NCI-H146 (cell line): ENCODE data around the gene RPS6KA3.
A peak's percentile ranks its signal among the peaks of the same experiment; 100 is the strongest.
"Not testable (repeated sequence)": the region's sequence is repeated elsewhere in the genome, so short reads cannot be mapped to it uniquely, and the experiment has no call there.

Experiments used
- DNase-seq: peaks from one replicate; lab custom pipeline; 2025; lab: John Stamatoyannopoulos, UW

RPS6KA3 gene

GRCh38 chrX:20143111-20143510 lies 123.6 kb downstream of the RPS6KA3 start:
- DNase-seq, result no peak

DNA sequence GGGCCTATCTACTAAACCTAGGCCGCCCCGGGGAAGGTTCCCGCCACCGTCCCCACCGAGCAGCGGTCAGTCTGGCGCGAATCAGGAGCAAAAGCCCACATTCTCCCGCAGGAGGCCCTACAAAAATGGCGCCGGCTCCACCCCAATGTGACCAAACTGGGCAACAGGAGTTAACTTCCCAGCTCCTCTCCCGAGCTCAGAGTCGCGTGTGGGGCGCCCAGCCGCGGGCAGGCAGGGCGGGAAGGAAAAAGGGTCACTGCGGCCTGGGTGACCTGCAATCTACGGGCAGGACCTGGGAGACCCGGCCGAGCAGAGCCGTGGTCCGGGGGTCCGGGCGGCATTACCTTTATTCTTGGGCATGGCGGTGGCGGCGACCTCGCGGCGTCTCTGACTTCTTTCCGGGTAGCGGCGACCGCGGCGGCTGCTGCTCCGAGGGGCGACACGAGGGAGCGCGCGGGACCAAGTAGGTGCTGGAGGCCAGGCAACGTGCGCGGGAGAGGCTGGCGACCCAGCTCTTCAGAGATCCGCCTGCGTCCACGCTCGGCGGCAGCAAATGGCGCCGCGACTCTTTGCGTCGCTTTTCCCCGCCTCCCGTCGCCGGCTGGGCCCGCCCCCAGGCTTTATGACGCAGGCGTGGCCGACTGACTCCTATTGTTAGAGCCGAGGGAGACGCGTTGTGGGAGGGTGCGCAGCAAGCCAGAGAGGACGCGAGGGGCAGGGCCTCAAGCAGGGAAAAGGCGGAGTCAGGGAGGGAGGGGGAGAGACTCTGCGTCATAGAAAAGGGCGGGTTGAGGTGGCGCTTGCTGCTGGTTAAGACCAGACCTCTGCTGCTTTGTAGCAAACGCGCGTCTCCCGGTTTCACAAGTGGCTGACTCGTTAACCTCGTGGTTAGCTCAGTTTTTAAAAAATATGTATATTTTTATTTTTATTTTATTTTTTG lies 125.2 kb downstream of the RPS6KA3 start, which contains the start of gene EIF1AX:
EIF1AX (minus strand) TSS at position 558 of the 940 bp plus-strand sequence; CDS start at position 360, 198 bp downstream.
- DNase-seq, result peak; percentile 98

GRCh38 chrX:20140420-20140819 lies 126.3 kb downstream of the RPS6KA3 start:
- DNase-seq, result no peak

- DNase-seq, result no peak
Measured at GRCh38 chrX:20139966-20140365, 126.7 kb downstream of the RPS6KA3 start.

- no peak for DNase-seq
Measured at GRCh38 chrX:20135944-20136343, 130.8 kb downstream of the RPS6KA3 start.

- DNase-seq, result no peak
Measured at GRCh38 chrX:20132666-20133065, 134.0 kb downstream of the RPS6KA3 start.

DNA sequence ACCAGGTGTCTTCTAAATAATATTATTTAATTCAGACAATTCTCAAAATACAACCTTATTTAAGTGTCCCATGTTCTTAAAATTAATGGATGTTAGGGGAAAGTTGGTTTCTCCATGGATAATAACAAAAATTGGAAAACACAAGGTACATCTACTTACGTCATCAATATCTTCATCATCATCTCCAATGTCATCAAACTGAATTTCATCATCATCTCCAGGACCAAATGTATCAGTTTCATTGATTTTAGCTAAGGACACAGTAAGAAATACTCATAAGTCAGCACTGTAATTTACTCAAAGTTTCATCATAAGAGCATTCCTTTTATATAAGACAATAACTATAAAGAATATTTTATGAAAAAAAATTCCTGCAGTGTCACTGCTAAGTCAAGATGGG lies 136.4 kb downstream of the RPS6KA3 start:
- no peak for DNase-seq

- DNase-seq, result no peak
Measured at GRCh38 chrX:20129547-20129946, 137.2 kb downstream of the RPS6KA3 start.

DNA sequence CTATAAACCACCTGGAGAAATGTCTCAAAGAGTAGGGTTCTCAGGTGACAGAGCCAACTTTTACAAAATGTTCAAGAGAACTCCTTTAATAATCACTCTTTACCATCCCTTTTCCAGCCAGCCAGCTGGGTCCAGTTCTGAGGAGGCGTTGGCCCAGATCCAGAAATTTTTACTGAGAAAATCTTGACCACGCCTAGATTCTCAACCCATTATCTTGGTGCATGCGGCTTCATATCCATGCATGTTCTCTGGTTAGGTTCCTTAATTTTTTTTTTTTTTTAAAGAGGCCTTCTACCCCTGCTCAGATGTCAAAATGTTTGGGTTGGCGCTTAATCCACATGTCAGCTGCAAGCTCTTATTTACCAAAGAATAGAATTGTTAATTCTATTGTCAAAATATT lies 138.0 kb downstream of the RPS6KA3 start:
- DNase-seq, result no peak

GRCh38 chrX:20127440-20127839 lies 139.3 kb downstream of the RPS6KA3 start:
- DNase-seq, result not testable (repeated sequence)

DNA sequence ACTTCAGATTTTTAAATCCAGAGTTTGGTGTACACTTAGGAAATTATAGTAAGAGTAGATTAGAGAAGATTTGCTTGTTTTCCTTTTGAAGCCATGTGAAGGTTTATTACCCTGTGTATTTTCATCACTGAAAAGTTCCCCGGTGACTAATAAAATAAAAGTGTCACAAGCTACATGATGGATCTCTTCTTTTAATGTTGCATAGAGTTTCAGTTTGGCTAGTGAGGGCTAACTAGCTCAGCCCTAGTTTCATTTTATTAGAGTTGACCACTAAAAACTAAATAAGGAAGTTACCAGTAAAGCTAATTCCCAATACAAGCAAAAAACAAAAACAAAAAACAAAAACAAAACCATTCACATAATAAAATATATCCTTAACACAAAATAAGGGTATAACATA lies 139.9 kb downstream of the RPS6KA3 start:
- DNase-seq, result not testable (repeated sequence)

DNA sequence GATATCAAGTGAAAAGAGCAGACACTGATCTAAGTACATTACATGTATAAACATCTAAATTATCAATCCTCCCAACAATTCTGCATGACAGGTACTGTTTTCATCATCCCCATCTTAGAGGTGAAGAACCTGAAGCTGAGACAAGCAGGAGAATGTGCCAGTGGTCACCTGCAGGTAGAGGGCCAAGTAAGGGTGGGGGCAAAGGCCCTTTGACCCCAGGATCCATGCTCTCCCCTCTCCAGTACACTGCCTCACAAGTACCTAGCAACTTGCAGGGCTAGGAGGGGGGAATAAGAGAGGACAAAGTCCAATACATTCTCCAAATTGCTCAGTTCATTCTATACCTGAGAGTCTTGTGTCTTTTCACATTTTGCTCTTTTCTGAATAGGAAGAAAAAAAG lies 141.7 kb downstream of the RPS6KA3 start:
- no peak for DNase-seq

DNA sequence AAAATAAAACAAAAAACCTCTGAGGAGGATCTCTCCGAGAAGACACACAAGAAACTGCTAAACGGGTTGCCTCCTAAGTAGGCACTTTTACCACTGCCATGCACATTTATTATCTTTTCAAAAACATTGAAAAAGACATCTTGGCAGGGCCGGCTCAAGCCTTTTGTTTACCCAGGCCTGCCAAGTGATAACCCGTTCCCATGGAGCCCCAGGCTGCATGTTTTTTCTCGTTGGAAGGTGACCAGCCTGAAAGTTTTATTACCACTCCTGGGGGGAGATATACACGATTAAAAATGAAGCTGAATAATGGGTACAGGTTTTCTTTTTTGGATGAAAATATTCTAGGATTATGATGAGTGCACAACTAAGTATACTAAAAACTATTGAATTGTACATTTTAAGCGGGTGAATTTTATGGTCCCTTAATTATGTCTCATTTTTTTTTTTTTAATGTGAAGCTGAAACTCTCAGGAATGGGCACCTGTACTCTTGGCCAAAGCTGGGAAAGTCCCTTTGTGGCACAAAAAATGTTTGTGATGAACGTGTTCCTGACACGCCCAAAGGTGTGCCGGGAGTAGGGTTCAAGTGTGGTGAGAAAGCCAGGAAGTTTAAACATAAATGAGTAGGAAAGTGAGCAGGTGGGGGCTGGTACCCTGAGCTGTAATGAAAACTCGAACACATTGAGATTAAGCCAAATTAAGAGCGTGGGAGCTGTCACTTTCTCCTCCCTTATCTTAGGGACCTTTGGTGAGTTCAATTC lies 148.5 kb downstream of the RPS6KA3 start:
- DNase-seq, result peak; percentile 40

- DNase-seq, result peak; percentile 41
Measured at GRCh38 chrX:20116577-20117240, 150.0 kb downstream of the RPS6KA3 start, which contains the start of gene MAP7D2. Gene MAP7D2 (minus strand): TSS chrX:20116907. CDS start chrX:20116879, 28 bp downstream.

DNA sequence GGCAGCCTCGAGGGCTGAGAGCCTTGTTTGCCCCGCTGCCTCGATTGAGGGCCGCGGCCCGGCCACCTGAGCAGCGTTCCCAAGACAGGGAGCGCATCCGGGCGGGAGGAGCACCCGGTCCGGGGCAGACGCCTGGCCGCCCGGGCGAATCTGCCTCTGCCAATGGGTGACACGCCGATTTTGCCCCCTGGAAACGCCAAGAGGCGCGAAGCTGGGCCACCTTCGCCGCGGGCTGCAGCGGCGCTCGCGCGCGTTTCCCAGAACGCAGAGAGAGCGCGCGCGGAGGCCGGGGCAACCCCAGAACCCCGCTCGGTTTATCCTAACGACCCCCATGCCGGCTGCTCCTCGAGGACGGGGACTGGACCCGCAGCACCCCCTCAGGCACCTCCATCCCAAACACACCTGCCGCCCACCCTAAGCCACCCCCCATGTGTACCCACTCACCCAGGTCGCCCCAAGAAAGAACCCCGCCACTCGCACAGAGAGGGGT lies 150.6 kb downstream of the RPS6KA3 start:
- peak; percentile 63 for DNase-seq

DNA sequence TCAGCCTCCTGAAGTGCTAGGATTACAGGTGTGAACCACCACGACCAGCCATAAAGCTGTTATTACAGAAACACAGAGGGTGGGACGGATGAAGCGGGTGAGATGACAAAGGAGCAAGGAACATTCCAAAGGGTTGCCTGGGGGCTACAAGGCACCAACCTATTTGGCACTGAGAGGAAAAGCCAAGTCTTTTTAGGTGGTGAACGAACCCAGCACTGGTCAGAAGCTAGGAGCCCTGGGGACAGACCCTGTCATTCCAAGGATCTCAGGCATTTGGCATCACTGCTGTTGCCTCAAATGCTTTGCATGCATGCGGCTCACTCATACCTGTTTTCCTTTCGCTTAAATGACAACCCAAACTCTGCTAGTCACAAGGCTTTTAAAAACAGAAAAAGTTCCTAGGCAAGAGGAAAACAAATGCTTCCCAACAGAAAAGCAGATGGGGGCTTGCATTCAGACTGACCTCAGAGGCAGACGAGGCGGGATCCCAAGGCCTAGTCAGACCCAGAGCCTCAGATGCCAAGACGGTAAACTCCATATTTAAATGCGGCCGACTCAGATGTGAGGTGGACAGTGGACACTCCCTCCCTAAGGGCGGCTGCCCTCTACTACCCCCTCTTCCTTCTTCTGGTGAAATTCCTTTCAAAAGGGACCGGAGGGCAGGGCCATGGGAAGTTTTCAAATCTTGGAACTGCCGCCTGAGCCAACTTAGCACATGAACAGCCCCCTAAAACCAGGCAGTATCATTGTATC lies 154.5 kb downstream of the RPS6KA3 start:
- DNase-seq, result no peak

GRCh38 chrX:20111271-20111670 lies 155.4 kb downstream of the RPS6KA3 start:
- DNase-seq, result no peak

- no peak for DNase-seq
Measured at GRCh38 chrX:20101934-20102581, 164.7 kb downstream of the RPS6KA3 start.
